ENCODE data around the gene SPTBN5.

Gene SPTBN5

GRCh38 chr15:41821831-41822230 is 72.0 kb downstream of the SPTBN5 start:
- DNase-seq = no peak

GRCh38 chr15:41820791-41821423 is 72.9 kb downstream of the SPTBN5 start:
- no peak for DNase-seq

- no peak for DNase-seq
These were observed 74.3 kb downstream of the SPTBN5 start for GRCh38 chr15:41819455-41820050.

GRCh38 chr15:41817781-41818180 is 76.1 kb downstream of the SPTBN5 start:
- no peak for DNase-seq

- no peak for DNase-seq
These were observed 76.5 kb downstream of the SPTBN5 start for GRCh38 chr15:41817327-41817726.

GRCh38 chr15:41816788-41817187 is 77.1 kb downstream of the SPTBN5 start:
- DNase-seq = no peak

GRCh38 chr15:41814534-41814933 is 79.3 kb downstream of the SPTBN5 start:
- no peak for DNase-seq

GRCh38 chr15:41813426-41813825 is 80.4 kb downstream of the SPTBN5 start:
- DNase-seq = no peak

GRCh38 chr15:41812820-41813375 is 81.0 kb downstream of the SPTBN5 start:
- DNase-seq = no peak

GRCh38 chr15:41811432-41812195 is 82.2 kb downstream of the SPTBN5 start:
- DNase-seq = peak; percentile 58

GRCh38 chr15:41810651-41811431 is 83.0 kb downstream of the SPTBN5 start:
- no peak for DNase-seq

- no peak for DNase-seq
These were observed 84.2 kb downstream of the SPTBN5 start for GRCh38 chr15:41809526-41810220.

GRCh38 chr15:41809121-41809520 is 84.7 kb downstream of the SPTBN5 start:
- no peak for DNase-seq

- DNase-seq = no peak
These were observed 87.3 kb downstream of the SPTBN5 start for GRCh38 chr15:41806291-41807181.

- no peak for DNase-seq
These were observed 88.1 kb downstream of the SPTBN5 start for GRCh38 chr15:41805711-41806110.

- DNase-seq = no peak
These were observed 88.8 kb downstream of the SPTBN5 start for GRCh38 chr15:41804916-41805666.

- no peak for DNase-seq
These were observed 89.5 kb downstream of the SPTBN5 start for GRCh38 chr15:41804361-41804760.

- no peak for DNase-seq
These were observed 91.9 kb downstream of the SPTBN5 start for GRCh38 chr15:41801850-41802455.

GRCh38 chr15:41801185-41801584 is 92.7 kb downstream of the SPTBN5 start:
- DNase-seq = no peak

GRCh38 chr15:41799488-41799805 is 94.4 kb downstream of the SPTBN5 start:
- DNase-seq = no peak

All from amniotic stem cell (primary cell).